ENCODE measurements around the gene SMCO3. TPM values are rescaled to one million over a fixed set of nuclear protein-coding genes. Genes with fewer than 3 reads are reported as not detected.

SMCO3 gene
- polyA plus RNA-seq, 2 of the 4 experiments (the other 2 are of a cell fraction): 0.06 TPM; not detected in 1

DNA sequence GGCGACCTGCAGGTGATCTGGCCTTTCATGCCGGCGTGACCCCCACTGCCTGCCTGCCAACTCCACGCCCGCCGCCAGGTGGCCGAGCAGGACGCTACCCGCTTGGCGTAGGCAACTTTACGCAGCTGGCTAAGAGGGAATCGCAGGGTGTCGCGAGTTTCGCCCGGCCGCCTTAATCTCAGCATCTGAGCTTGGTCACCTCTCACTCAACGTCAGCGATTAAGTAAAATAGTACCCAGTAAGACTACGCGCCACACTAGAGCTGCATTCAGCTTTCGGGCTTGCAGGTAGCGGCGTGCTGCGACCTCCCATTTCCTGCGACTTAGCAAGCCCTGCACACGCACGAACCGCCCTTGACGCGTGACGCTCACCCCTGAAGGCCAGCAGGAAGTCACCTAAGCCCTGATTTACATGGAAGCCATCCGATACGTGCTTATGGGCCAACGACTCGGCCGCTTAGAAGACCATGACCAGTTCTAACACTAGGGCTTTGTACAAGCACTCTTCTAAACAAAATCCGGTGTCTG, 44.0 kb downstream of the SMCO3 start (continued):
- TF ChIP-seq TFCP2L1 (CRISPR knock-in tag; IDR thresholded peaks at IDR 0.05) (peak; percentile 88), RCOR1 (IDR thresholded peaks at IDR 0.05; ENCODE audit: low read depth, low read length) (no peak), FOSL2 (IDR thresholded peaks at IDR 0.05) (no peak), FOSL2 (CRISPR knock-in tag; IDR thresholded peaks at IDR 0.05) (no peak), RFX5 (IDR thresholded peaks at IDR 0.05) (no peak), ZFP36 (IDR thresholded peaks at IDR 0.05; ENCODE audit: borderline replicate concordance, partially characterized antibody) (no peak), SMC3 (IDR thresholded peaks at IDR 0.05) (peak; percentile 51; the same call in 2 of the 3 replicates), RAD21 (conservative IDR thresholded peaks at IDR 0.05 in 1 of 2, IDR thresholded peaks at IDR 0.05 in 1 of 2) (peak; percentile 31 to 33; a peak in 4 of 5 replicates), JUNB (IDR thresholded peaks at IDR 0.05) (no peak), POLR2A (IDR thresholded peaks at IDR 0.05; ENCODE audit: low read length) (peak; percentile 84; the same call in 1 of the 2 replicates), RARB (CRISPR knock-in tag; IDR thresholded peaks at IDR 0.05) (peak; percentile 79; the same call in 1 of the 2 replicates), EHF (CRISPR knock-in tag; IDR thresholded peaks at IDR 0.05) (no peak), ESRRA (IDR thresholded peaks at IDR 0.05; ENCODE audit: borderline replicate concordance, low read length) (no peak), HOXB5 (CRISPR knock-in tag; IDR thresholded peaks at IDR 0.05) (no peak), BHLHE40 (IDR thresholded peaks at IDR 0.05; ENCODE audit: low read depth, low read length) (no peak; the same call in 1 of the 2 replicates), CBX2 (IDR thresholded peaks at IDR 0.05; ENCODE audit: borderline replicate concordance, low read depth) (no peak), TP53 (CRISPR knock-in tag; IDR thresholded peaks at IDR 0.05) (peak; percentile 92; the same call in 1 of the 2 replicates)
- TF ChIP-seq, protein P1, sequence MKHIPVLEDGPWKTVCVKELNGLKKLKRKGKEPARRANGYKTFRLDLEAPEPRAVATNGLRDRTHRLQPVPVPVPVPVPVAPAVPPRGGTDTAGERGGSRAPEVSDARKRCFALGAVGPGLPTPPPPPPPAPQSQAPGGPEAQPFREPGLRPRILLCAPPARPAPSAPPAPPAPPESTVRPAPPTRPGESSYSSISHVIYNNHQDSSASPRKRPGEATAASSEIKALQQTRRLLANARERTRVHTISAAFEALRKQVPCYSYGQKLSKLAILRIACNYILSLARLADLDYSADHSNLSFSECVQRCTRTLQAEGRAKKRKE (CRISPR knock-in tag; IDR thresholded peaks at IDR 0.05; ENCODE audit: low read depth): no peak
- TF ChIP-seq, protein P2, sequence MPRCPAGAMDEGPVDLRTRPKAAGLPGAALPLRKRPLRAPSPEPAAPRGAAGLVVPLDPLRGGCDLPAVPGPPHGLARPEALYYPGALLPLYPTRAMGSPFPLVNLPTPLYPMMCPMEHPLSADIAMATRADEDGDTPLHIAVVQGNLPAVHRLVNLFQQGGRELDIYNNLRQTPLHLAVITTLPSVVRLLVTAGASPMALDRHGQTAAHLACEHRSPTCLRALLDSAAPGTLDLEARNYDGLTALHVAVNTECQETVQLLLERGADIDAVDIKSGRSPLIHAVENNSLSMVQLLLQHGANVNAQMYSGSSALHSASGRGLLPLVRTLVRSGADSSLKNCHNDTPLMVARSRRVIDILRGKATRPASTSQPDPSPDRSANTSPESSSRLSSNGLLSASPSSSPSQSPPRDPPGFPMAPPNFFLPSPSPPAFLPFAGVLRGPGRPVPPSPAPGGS (IDR thresholded peaks at IDR 0.05): peak; percentile 4; the same call in 1 of the 3 replicates
- TF ChIP-seq, protein P3, sequence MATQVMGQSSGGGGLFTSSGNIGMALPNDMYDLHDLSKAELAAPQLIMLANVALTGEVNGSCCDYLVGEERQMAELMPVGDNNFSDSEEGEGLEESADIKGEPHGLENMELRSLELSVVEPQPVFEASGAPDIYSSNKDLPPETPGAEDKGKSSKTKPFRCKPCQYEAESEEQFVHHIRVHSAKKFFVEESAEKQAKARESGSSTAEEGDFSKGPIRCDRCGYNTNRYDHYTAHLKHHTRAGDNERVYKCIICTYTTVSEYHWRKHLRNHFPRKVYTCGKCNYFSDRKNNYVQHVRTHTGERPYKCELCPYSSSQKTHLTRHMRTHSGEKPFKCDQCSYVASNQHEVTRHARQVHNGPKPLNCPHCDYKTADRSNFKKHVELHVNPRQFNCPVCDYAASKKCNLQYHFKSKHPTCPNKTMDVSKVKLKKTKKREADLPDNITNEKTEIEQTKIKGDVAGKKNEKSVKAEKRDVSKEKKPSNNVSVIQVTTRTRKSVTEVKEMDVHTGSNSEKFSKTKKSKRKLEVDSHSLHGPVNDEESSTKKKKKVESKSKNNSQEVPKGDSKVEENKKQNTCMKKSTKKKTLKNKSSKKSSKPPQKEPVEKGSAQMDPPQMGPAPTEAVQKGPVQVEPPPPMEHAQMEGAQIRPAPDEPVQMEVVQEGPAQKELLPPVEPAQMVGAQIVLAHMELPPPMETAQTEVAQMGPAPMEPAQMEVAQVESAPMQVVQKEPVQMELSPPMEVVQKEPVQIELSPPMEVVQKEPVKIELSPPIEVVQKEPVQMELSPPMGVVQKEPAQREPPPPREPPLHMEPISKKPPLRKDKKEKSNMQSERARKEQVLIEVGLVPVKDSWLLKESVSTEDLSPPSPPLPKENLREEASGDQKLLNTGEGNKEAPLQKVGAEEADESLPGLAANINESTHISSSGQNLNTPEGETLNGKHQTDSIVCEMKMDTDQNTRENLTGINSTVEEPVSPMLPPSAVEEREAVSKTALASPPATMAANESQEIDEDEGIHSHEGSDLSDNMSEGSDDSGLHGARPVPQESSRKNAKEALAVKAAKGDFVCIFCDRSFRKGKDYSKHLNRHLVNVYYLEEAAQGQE (IDR thresholded peaks at IDR 0.05): peak; percentile 70
- TF ChIP-seq, protein P4, sequence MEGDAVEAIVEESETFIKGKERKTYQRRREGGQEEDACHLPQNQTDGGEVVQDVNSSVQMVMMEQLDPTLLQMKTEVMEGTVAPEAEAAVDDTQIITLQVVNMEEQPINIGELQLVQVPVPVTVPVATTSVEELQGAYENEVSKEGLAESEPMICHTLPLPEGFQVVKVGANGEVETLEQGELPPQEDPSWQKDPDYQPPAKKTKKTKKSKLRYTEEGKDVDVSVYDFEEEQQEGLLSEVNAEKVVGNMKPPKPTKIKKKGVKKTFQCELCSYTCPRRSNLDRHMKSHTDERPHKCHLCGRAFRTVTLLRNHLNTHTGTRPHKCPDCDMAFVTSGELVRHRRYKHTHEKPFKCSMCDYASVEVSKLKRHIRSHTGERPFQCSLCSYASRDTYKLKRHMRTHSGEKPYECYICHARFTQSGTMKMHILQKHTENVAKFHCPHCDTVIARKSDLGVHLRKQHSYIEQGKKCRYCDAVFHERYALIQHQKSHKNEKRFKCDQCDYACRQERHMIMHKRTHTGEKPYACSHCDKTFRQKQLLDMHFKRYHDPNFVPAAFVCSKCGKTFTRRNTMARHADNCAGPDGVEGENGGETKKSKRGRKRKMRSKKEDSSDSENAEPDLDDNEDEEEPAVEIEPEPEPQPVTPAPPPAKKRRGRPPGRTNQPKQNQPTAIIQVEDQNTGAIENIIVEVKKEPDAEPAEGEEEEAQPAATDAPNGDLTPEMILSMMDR (IDR thresholded peaks at IDR 0.05): peak; percentile 58
- TF ChIP-seq, protein P5, sequence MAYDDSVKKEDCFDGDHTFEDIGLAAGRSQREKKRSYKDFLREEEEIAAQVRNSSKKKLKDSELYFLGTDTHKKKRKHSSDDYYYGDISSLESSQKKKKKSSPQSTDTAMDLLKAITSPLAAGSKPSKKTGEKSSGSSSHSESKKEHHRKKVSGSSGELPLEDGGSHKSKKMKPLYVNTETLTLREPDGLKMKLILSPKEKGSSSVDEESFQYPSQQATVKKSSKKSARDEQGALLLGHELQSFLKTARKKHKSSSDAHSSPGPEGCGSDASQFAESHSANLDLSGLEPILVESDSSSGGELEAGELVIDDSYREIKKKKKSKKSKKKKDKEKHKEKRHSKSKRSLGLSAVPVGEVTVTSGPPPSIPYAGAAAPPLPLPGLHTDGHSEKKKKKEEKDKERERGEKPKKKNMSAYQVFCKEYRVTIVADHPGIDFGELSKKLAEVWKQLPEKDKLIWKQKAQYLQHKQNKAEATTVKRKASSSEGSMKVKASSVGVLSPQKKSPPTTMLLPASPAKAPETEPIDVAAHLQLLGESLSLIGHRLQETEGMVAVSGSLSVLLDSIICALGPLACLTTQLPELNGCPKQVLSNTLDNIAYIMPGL (CRISPR knock-in tag; IDR thresholded peaks at IDR 0.05; ENCODE audit: borderline replicate concordance): peak; percentile 89
- TF ChIP-seq, protein P6, sequence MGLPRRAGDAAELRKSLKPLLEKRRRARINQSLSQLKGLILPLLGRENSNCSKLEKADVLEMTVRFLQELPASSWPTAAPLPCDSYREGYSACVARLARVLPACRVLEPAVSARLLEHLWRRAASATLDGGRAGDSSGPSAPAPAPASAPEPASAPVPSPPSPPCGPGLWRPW (IDR thresholded peaks at IDR 0.05): no peak

Measured in A549 (cell line).